EL (cell line): ENCODE measurements around the gene OGT.
"Not testable (repeated sequence)": the region's sequence is repeated elsewhere in the genome, so short reads cannot be mapped to it uniquely, and the experiment has no call there.

Source experiments
- DNase-seq: peaks from one replicate; pipeline ENCODE4 v3.0.0-alpha.2; 2016

OGT gene

GRCh38 chrX:71532753-71533425, at the start of gene OGT:
Gene OGT, plus strand, starts transcription at chrX:71533104. Its CDS starts 196 bp downstream, at chrX:71533300.
- peak; percentile 95 for DNase-seq

DNA sequence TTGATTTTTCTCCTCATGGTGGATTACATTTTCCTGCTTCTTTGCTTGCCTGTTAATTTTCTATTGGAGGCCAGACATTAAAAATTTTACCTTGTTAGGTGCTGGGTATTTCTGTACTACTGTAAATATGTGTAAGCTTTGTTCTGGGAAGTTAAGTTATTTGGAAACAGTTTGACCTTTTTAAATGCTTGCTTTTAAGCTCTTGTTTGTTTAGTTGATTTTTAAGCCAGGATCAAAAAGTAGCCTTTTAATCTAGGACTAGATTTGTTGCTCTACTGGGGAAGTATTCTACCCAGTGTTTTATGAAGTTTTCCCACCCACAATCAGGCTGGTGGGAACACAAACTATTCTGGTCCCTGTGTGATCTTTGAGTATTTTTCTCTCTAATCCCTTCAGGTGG, 45.1 kb upstream of the OGT start:
- no peak for DNase-seq

GRCh38 chrX:71489540-71489939, 43.4 kb upstream of the OGT start:
- DNase-seq: peak; percentile 2

DNA sequence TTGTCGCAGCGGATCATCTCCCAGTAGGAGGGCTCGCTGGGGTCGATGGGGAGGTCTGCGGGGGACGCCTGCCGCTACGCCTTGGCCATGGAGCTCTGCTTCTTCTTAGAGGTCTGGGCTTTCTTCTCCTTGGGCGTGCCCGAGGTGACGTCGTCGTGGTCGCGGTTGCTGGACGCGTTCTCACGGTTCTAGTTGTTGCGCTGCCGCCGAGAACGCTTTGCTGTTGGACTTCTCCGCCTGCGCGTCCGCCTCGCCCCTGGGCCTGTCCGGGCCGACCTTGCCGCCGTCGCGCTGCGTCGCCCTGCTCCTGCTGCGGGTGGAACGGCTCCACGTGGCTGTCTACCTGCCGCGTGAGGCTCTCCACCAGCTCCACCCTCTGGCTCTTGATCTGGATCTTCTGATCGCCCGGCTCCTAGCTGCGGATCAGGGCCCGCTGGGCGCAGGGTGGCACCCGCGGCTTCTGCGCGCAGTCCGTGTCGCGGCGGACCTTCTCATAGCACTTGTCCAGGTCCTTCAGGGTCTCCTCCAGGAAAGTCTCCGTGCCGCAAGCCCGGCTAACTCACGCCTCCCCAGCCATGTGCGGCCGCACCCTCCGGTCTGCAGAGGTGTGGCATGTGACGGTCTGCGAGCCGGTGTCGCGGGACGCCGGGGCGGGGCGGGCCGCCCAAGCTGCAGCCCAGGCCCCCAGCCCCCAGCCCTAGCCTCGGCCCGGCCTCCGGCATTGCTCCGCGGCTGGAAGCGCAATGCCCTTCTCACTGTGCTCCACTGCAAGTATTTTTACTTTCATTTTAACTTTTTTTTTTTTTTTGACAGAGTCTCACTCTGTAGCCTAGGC, 40.5 kb upstream of the OGT start:
- DNase-seq: peak; percentile 47

GRCh38 chrX:71493111-71493613, 39.7 kb upstream of the OGT start:
- no peak for DNase-seq

GRCh38 chrX:71495979-71496378, 36.9 kb upstream of the OGT start:
- not testable (repeated sequence) for DNase-seq

DNA sequence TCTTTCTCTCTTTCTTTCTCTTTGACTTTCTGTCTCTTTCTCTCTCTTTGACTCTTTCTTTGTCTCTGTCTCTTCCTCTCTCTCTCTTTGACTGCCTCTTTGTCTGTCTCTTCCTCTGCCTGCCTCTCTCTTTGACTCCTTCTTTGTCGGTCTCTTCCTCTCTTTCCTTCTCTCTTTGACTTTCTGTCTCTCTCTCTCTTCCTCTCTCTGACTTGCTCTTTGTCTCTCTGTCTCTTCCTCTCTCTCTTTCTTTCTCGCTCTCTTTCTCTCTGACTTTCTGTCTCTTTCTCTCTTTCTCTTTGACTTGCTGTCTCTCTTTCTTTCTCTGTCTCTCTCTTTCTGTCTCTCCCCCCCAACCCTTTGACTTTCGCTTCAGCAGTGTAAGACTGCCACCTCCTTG, 36.4 kb upstream of the OGT start:
- no peak for DNase-seq

DNA sequence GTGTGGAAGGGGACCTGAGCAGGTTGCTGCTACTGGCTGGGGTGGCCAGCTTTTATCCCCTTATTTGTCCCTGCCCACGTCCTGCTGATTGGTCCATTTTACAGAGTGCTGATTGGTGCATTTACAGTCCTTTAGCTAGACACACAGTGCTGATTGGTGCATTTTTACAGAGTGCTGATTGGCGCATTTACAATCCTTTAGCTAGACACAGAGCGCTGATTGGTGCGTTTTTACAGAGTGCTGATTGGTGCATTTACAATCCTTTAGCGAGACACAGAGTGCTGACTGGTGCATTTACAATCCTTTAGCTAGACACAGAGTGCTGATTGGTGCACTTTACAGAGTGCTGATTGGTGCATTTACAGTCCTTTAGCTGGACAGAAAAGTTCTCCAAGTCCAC, 30.8 kb upstream of the OGT start:
- DNase-seq: not testable (repeated sequence)

GRCh38 chrX:71504346-71504745, 28.6 kb upstream of the OGT start:
- DNase-seq: no peak

DNA sequence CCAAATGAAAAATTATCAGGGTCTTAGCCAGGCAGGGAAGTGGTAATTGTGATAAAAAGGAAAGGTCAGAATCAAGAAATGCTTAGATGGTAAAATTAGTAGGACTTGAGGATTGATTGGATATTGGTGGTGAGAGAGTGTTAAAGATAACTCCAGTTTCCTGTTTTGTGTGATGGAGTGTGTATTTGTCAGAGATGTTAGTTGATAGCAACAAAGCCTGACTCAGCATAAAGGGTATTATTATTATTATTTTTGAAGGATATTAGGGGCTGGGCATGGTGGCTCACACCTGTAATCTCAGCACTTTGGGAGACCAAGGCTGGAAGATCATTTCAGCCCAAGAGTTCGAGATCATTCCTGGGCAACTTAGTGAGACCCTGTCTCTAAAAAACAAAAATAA, 23.6 kb upstream of the OGT start:
- no peak for DNase-seq

- no peak for DNase-seq
Measured at GRCh38 chrX:71510161-71510560, 22.7 kb upstream of the OGT start.

- not testable (repeated sequence) for DNase-seq
Measured at GRCh38 chrX:71513731-71514130, 19.2 kb upstream of the OGT start.

- DNase-seq: no peak
Measured at GRCh38 chrX:71514367-71515037, 18.4 kb upstream of the OGT start.

DNA sequence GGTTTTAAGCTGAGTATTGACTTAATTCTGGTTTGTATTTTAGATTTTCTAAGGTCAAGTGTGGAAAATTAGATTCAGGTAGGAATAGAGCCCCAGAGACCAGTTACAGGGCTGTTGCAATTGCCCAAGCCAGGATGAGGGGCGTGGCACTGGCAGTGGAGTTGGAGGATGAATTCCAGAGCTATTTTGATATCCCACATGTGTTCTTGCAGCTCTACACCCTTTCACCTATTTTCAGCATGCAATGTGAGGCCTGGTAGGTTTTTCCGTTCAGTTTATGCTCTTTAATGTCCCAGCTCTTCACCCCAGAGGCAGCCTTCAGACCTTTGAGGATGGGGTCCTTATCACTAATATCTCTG, 17.9 kb upstream of the OGT start:
- peak; percentile 3 for DNase-seq

- DNase-seq: no peak
Measured at GRCh38 chrX:71525316-71525715, 7.6 kb upstream of the OGT start.

- peak; percentile 62 for DNase-seq
Measured at GRCh38 chrX:71532078-71532752, 689 bp upstream of the OGT start.

DNA sequence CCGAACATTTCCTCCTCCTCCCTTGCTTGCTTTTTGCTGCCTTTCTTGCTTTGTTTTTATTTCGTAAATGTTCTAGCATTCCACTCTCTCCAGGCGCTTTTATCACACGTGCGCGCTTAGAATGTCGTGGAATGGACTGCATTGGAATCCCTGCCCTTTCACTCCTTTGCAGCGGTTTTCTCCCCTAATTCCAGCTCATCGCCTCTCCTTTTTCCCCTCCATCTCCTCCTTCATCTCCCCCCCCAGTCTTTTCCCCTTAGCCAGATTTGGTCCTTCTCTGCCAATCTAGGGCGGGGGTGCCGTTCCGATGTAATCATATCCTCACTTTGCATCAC, 579 bp downstream of the OGT start:
- no peak for DNase-seq

DNA sequence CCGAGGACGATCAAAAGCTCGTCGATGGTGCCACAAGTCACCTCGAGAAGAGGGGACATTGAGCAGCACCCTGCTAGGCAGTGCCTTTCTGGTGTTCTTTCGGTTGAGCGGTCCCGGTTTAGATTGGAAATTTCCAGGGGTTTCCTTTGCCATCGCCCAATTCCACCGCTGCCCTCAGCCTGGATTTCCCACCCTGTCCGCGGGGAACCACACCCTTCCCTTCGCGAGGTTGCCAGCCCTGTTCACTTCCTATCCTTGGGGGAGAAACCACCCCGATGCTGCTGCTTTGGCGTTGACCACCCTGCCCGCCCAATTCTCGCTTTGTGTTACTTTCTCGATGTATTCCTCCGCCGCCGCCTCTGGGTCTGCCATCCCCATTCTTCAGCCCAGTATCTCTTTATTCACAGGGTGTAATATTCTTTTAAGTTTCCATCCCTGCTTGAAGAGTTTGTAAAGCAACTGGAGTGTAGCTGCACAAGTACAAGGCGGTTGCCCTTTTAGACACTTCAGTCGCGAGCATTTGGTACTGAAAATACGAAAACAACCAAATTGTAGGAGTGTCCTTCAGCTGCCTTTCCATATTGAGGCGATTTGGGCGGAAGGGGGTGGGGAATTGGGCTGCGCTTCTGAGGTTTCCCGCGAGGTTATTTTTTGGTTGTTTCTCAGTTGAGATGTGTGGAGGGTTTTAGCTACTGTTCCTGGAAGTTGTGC, 1.1 kb downstream of the OGT start:
- peak; percentile 58 for DNase-seq

- DNase-seq: peak; percentile 7
Measured at GRCh38 chrX:71534773-71535544, 2.1 kb downstream of the OGT start.

DNA sequence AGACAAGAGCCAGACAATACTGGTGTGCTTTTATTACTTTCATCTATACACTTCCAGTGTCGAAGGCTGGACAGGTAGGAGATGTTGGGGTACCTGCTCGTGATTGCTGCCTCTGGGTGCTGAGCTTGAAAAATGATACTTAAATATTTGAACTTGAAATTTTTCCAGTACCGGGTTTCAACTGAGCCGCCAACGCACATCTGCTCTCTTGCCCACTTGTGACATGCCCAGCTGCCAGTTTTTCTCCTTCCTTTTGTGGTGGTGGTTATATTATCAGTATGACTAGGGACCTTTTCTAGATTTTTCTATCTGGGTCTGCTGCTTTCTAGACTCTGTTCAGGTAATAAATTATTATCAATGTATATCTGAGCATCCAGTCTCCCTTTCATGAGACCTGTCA, 3.4 kb downstream of the OGT start:
- peak; percentile 2 for DNase-seq

DNA sequence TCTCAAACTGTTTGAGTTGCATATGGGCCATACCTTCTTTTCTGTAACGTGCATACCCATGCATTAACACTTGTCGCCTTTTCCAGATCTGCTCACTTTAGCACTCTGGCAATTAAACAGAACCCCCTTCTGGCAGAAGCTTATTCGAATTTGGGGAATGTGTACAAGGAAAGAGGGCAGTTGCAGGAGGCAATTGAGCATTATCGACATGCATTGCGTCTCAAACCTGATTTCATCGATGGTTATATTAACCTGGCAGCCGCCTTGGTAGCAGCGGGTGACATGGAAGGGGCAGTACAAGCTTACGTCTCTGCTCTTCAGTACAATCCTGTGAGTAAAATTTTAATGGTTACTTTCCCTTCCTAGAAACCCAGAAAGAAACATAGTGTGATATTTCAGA, 4.8 kb downstream of the OGT start:
- no peak for DNase-seq

DNA sequence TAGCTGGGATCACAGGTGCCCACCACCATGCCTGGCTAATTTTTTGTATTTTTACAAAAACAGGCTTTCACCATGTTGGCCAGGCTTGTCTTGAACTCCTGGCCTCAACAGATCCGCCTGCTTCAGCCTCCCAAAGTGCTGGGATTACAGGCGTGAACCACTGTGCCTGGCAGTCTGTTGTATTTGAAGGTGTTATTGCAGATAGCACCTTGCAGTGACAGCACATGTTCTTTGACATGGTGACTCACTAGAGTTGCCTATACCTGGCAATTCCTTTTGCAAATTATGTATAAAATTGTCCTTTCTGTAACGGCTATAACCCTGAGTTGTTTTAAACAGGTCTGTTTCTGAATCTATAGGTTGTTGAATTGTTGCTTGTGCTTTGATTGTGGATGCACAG, 7.9 kb downstream of the OGT start:
- no peak for DNase-seq
